Right lobe of liver (tissue), 4 donors: ENCODE results near the gene AIG1.
"Not testable (repeated sequence)": the region's sequence is repeated elsewhere in the genome, so short reads cannot be mapped to it uniquely, and the experiment has no call there.

Source experiments
- CTCF ChIP-seq, 4 donors: fragments of 200-600 bp in 3 of 4; fragments of 450-650 bp in 1 of 4; IDR thresholded peaks; one replicate each; pipeline versions ENCODE4 v1.5.1 to v1.8.0; 2016 to 2022; ENCODE audit warnings: antibody characterized with exemption in 4 of 4, mild to moderate bottlenecking in 2 of 4
- POLR2A ChIP-seq: fragments of 450-650 bp; IDR thresholded peaks from one replicate; pipeline ENCODE4 v1.6.1; 2017; ENCODE audit warnings: antibody characterized with exemption, mild to moderate bottlenecking
- donor health status: DM: no; HTN: no; CAD: no.
- donor health status: DM: no; HTN: no; CAD: no.
- donor health status: DM: no; HTN: yes; CAD: no.

GRCh38 chr6:143345477-143345876 is 284.8 kb downstream of the AIG1 start:
- not testable (repeated sequence) for TF ChIP-seq POLR2A; CTCF (IDR thresholded peaks at IDR 0.05)
